ENCODE data around the gene CDK17. TPM values are rescaled to one million over a fixed set of nuclear protein-coding genes. Genes with fewer than 3 reads are reported as not detected.

The CDK17 gene
- total and polyA plus RNA-seq, 9 donors = 13.8 to 59.2 (median 30.9) TPM

DNA sequence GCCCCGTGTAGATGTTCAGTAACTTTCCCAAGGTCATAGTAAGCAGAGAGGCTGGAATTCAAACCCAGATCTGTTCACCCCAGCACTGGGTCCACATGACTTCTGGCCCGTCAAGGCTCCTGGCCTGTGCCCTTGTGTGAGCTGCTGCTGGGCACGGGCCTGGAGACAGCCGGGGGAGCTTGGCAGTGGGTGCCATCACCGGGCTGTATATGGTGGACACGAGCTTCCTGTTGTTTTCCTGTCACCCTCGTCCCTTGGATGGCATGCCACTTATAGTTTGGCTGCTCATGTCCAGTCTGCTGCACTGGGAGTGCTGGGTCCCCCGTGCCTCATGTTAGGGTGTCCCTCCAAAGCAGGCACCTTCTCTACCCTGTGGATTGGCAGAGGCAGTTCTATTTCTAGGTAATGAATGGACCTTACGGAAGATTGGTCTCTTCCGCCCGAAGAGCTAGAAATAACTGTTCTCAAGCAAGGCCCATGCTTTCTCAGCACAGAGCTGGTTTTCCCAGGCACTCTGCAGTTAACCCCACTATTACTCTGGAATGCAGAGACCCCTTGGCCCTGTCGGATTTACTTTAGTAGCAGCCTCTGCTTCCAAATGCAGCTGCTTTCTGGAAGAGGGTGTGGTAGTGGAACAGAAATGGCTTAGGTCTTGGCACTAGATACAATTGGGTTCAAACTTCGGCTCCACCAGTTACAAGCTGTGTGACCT lies 161.7 kb downstream of the CDK17 start:
- intact Hi-C loops (cut with DNase I) = no loop called here
- DNase-seq = no peak
- Histone ChIP-seq H3K36me3 (no peaks in the 10 kb centered on the region), H3K27me3 (no peaks in the 10 kb centered on the region), H3K4me3 (no peak overlapping the region), H3K27ac (no peak overlapping the region), H3K4me1 (ENCODE audit: insufficient read depth) (peaks cover 18% of the 10 kb centered on the region), H3K9me3 (no peaks in the 10 kb centered on the region)
- 58 to 70% (median 68%) methylated on average over 13 of the region's 13 CpGs for WGBS, 3 donors
- no peak for TF ChIP-seq EP300 (IDR thresholded peaks at IDR 0.05)
- TF ChIP-seq, protein P1, sequence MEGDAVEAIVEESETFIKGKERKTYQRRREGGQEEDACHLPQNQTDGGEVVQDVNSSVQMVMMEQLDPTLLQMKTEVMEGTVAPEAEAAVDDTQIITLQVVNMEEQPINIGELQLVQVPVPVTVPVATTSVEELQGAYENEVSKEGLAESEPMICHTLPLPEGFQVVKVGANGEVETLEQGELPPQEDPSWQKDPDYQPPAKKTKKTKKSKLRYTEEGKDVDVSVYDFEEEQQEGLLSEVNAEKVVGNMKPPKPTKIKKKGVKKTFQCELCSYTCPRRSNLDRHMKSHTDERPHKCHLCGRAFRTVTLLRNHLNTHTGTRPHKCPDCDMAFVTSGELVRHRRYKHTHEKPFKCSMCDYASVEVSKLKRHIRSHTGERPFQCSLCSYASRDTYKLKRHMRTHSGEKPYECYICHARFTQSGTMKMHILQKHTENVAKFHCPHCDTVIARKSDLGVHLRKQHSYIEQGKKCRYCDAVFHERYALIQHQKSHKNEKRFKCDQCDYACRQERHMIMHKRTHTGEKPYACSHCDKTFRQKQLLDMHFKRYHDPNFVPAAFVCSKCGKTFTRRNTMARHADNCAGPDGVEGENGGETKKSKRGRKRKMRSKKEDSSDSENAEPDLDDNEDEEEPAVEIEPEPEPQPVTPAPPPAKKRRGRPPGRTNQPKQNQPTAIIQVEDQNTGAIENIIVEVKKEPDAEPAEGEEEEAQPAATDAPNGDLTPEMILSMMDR (IDR thresholded peaks at IDR 0.05) = no peak
- TF ChIP-seq POLR2A (IDR thresholded peaks at IDR 0.05) = no peak

DNA sequence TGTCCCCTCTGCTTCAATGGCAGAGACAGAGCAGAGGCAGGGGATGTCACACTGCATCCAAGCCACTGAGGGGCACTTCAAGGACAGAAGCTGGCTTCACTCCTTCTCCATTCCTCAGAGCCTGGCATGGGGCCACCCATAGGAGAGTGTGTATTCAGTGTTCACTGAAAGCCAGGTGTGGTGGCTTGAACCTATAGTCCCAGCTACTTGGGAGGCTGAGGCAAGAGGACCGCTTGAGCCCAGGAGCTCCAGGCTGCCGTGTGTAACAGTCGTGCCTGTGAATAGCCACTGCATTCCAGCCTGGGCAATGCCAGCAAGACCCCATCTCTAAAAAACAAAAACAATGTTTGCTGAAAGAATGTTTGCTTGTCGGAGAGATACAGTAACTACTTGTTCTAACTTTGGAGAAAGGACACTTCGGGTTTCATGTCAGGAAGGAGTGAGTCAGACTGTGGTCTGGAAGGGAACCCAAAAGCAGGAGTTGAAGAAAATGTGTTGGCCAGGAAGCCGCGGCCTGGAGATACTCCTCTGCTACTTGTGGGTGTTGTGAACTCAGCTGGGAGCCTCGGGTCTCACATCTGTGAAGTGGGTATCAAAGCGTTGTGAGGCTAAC lies 162.7 kb downstream of the CDK17 start:
- Histone ChIP-seq H3K27me3 (no peaks in the 10 kb centered on the region), H3K9me3 (no peaks in the 10 kb centered on the region), H3K4me1 (ENCODE audit: insufficient read depth) (peaks cover 21% of the 10 kb centered on the region), H3K27ac (peak overlapping the region in 1 of 2 donors; percentile 29), H3K4me3 (no peak overlapping the region), H3K36me3 (no peaks in the 10 kb centered on the region)
- DNase-seq = peak; percentile 41 to 74 (median 50)
- WGBS, 3 donors = 11 to 16% (median 12%) methylated on average over 9 of the region's 9 CpGs
- no peak for TF ChIP-seq EP300 (IDR thresholded peaks at IDR 0.05)
- TF ChIP-seq, protein P1 (IDR thresholded peaks at IDR 0.05) = no peak
- no peak for TF ChIP-seq POLR2A (IDR thresholded peaks at IDR 0.05)
- intact Hi-C loops (cut with DNase I) = no loop called here

DNA sequence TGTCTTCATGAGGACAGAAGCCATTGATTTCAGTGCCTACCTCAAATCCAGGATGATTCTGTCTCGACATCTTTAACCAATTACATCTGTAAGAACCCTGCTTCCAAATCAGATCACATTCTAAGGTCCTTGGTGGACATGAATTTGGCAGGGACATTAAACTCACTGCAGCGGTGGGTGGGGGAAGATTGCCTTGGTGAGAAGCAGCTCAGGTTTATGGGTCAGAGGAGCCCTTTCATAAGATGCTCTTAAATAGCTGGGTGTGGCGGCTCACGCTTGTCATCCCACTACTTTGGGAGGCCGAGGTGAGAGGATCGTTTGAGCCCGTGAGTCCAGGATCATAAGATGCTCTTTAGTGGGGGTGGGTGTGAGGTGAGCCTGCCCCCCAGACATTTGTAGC lies 163.2 kb downstream of the CDK17 start:
- Histone ChIP-seq H3K27me3 (no peaks in the 10 kb centered on the region), H3K9me3 (no peaks in the 10 kb centered on the region), H3K4me1 (ENCODE audit: insufficient read depth) (peaks cover 21% of the 10 kb centered on the region), H3K4me3 (no peak overlapping the region), H3K36me3 (no peaks in the 10 kb centered on the region), H3K27ac (peak overlapping the region in 1 of 2 donors; percentile 29)
- 86 to 89% (median 88%) methylated on average over 7 of the region's 7 CpGs for WGBS, 3 donors
- TF ChIP-seq POLR2A (IDR thresholded peaks at IDR 0.05) (no peak), EP300 (IDR thresholded peaks at IDR 0.05) (no peak)
- TF ChIP-seq, protein P1 (IDR thresholded peaks at IDR 0.05) = no peak
- DNase-seq = no peak
- intact Hi-C loops (cut with DNase I) = no loop called here

DNA sequence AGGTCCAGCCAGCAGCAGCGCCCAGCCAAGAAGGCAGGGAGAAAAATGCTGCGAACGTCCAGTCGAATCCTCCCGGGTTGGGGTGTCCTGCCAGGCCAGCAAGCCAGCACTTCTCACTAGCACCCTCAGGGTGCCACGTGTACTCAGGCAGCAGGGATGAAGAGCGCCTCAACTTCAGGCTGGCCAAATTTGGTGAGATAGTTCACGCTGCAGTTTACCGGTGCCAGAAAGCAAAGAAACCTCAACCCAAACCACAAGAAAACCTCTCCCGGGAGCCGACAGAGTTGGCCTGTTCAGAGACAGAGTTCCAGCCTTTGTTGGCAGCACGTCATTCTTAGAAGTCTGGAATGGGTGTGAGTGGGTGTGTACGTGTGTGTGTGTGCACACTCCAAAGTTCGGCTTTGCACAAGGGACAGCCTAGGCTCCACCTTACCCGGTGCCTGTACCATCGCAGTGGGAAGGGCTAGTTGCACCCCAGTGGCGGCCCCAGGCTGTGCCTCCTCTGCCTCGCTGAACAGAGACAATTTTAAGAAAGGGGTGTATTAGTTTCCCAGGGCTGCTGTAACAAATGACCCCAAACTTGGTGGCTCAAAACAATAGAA lies 163.9 kb downstream of the CDK17 start:
- H3K27me3 ChIP-seq = no peaks in the 10 kb centered on the region
- no peak overlapping the region for H3K27ac ChIP-seq
- no peak for DNase-seq
- intact Hi-C loops (cut with DNase I) = no loop called here
- peaks cover 21% of the 10 kb centered on the region for H3K4me1 ChIP-seq (ENCODE audit: insufficient read depth)
- TF ChIP-seq EP300 (IDR thresholded peaks at IDR 0.05) (no peak), POLR2A (IDR thresholded peaks at IDR 0.05) (no peak)
- TF ChIP-seq, protein P1 (IDR thresholded peaks at IDR 0.05) = no peak
- no peaks in the 10 kb centered on the region for H3K9me3 ChIP-seq
- no peaks in the 10 kb centered on the region for H3K36me3 ChIP-seq
- H3K4me3 ChIP-seq = no peak overlapping the region
- WGBS, 3 donors = 46 to 69% (median 55%) methylated on average over 18 of the region's 18 CpGs
